Nephron progenitor cell (in vitro differentiated cells): Measurements from ENCODE around the gene UGT2A3.

Experiments used
- DNase-seq: peaks from one replicate; pipeline ENCODE4 v3.0.0; 2021
- H3K27ac Mint-ChIP-seq: 2 replicates; pipeline ENCODE4 v1.8.0; 2021; ENCODE audit warnings: mild to moderate bottlenecking, moderate library complexity, mixed read lengths
- H3K27me3 Mint-ChIP-seq: 2 replicates; pipeline ENCODE4 v1.8.0; 2021; ENCODE audit warnings: mild to moderate bottlenecking, low read depth, mixed read lengths; ENCODE audit not compliant: poor library complexity
- H3K36me3 Mint-ChIP-seq: 2 replicates; pipeline ENCODE4 v1.8.0; 2021; ENCODE audit warnings: low read depth, mixed read lengths
- H3K4me1 Mint-ChIP-seq: 2 replicates; pipeline ENCODE4 v1.8.0; 2021; ENCODE audit warnings: mixed read lengths
- H3K4me3 Mint-ChIP-seq: 2 replicates; pipeline ENCODE4 v1.8.0; 2021; ENCODE audit warnings: mild to moderate bottlenecking, moderate library complexity, mixed read lengths
- H3K9me3 Mint-ChIP-seq: 2 replicates; pipeline ENCODE4 v1.8.0; 2021; ENCODE audit warnings: mild to moderate bottlenecking, moderate library complexity, mixed read lengths
- TF ChIP-seq, protein P1 (sequence below): fragments of 200-600 bp; sonication (generic); IDR thresholded peaks from 2 replicates; pipeline ENCODE4 v1.5.0; 2021; ENCODE audit warnings: antibody characterized with exemption

Gene UGT2A3

DNA sequence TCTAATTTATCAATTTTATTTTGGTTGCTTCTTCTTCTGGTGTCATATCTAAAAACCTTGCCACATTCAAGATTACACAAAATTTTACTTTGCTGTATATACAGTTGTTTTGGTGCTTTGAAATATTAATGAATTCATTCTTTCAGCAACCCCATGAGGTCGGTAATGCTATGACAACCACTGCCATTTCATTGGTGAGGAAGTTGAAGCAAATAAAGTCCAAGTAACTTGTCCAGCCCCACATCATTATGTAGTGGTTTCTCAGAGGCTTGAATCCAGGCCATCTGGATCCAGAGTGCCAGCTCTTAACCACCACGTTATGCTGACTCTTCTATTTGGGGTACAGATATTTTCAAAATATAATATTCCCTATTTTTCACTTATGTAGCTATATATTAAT is 42.2 kb downstream of the UGT2A3 start:
- H3K27ac Mint-ChIP-seq, result no peak overlapping the region
- DNase-seq, result no peak
- H3K36me3 Mint-ChIP-seq, result no peaks in the 10 kb centered on the region
- H3K4me1 Mint-ChIP-seq, result peaks cover 22% of the 10 kb centered on the region
- H3K4me3 Mint-ChIP-seq, result no peak overlapping the region
- TF ChIP-seq, protein P1, sequence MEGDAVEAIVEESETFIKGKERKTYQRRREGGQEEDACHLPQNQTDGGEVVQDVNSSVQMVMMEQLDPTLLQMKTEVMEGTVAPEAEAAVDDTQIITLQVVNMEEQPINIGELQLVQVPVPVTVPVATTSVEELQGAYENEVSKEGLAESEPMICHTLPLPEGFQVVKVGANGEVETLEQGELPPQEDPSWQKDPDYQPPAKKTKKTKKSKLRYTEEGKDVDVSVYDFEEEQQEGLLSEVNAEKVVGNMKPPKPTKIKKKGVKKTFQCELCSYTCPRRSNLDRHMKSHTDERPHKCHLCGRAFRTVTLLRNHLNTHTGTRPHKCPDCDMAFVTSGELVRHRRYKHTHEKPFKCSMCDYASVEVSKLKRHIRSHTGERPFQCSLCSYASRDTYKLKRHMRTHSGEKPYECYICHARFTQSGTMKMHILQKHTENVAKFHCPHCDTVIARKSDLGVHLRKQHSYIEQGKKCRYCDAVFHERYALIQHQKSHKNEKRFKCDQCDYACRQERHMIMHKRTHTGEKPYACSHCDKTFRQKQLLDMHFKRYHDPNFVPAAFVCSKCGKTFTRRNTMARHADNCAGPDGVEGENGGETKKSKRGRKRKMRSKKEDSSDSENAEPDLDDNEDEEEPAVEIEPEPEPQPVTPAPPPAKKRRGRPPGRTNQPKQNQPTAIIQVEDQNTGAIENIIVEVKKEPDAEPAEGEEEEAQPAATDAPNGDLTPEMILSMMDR, result no peak
- peaks cover 7% of the 10 kb centered on the region for H3K27me3 Mint-ChIP-seq
- H3K9me3 Mint-ChIP-seq, result no peaks in the 10 kb centered on the region

DNA sequence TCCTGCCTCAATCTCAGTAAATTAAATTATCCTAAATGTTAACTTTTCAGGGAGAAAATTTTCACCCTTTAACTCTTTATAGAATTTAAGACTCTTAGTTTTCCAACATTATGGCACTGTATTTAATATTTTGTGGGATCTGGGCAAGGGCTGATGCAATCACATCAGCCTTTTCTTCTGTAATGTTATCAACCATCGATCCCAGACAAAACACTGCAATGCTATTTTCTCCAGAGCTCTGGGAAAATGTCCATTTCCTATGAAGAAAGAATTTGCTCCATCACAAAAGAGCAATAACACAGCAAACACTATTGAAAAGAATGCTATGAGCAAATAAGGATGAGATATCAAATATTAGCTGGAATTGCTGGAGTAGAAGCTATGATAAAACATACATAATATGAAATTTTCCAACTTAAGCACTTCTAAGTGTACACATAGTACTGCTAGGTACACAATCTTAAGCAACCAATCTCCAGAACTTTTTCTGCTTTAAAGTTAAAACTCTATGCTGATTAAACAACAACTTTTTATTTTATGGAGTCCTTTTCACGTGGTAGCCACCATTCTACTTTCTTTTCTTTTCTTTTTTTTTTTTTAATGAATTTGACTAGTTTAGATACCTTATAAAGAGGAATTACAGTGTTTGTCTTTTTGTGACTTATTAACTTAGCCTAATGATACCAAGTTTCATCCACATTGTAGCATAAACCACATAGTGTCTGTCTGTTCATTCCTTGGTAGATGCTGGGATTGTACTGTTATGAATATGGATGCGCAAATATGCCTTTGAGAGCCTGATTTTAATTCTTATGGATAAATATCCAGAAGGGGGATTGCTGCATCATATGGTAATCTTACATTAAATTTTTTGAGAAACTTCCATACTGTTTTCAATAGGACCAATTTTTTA is 43.6 kb downstream of the UGT2A3 start:
- H3K9me3 Mint-ChIP-seq, result no peaks in the 10 kb centered on the region
- DNase-seq, result no peak
- H3K27ac Mint-ChIP-seq, result no peak overlapping the region
- TF ChIP-seq, protein P1, result no peak
- H3K27me3 Mint-ChIP-seq, result peaks cover 7% of the 10 kb centered on the region
- no peak overlapping the region for H3K4me3 Mint-ChIP-seq
- H3K4me1 Mint-ChIP-seq, result peaks cover 22% of the 10 kb centered on the region
- H3K36me3 Mint-ChIP-seq, result no peaks in the 10 kb centered on the region

DNA sequence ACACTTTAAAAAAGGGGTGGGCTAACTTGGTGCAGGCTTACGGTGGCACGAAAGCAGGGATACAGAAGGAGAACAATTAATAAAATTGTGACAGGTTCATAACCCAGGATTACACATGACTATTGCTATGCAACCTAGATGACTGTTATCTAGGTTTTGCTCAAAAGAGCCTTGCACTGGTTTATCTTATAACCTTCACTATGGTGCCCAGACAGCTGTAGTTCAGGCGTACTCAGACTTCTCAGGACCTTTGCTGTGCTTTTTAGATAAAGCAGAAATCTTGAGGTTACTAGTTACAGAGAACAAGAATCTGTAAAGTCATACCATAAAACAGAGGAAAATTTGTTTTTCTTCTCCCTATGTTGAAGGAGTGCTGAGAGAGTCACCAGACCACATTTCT is 44.4 kb downstream of the UGT2A3 start:
- Mint-ChIP-seq H3K27ac (no peak overlapping the region), H3K27me3 (peaks cover 4% of the 10 kb centered on the region), H3K9me3 (no peaks in the 10 kb centered on the region), H3K4me1 (peaks cover 22% of the 10 kb centered on the region), H3K36me3 (no peaks in the 10 kb centered on the region), H3K4me3 (no peak overlapping the region)
- DNase-seq, result no peak
- TF ChIP-seq, protein P1, result no peak

DNA sequence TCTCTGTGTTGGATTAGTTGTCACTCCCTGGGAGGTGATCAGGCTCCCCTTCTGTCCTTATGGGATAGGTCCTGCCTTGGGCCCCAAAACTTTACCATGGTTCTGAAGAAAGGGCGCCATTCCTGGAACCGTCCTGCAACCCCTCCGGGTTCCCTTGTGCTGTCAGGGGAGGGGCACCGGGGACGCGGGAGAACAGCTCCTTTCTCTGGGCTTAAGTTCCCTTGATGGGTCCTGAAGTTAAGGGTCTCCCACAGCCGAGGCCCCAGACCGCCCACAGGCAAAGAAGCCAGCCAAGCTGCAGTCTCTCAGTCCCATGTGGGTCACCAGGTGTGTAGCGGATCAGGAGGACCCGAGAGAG is 44.8 kb downstream of the UGT2A3 start:
- no peak overlapping the region for H3K27ac Mint-ChIP-seq
- H3K36me3 Mint-ChIP-seq, result no peaks in the 10 kb centered on the region
- TF ChIP-seq, protein P1, result no peak
- no peaks in the 10 kb centered on the region for H3K9me3 Mint-ChIP-seq
- peak overlapping the region; percentile 76 for H3K4me3 Mint-ChIP-seq
- DNase-seq, result no peak
- H3K4me1 Mint-ChIP-seq, result peaks cover 22% of the 10 kb centered on the region
- H3K27me3 Mint-ChIP-seq, result peaks cover 4% of the 10 kb centered on the region

DNA sequence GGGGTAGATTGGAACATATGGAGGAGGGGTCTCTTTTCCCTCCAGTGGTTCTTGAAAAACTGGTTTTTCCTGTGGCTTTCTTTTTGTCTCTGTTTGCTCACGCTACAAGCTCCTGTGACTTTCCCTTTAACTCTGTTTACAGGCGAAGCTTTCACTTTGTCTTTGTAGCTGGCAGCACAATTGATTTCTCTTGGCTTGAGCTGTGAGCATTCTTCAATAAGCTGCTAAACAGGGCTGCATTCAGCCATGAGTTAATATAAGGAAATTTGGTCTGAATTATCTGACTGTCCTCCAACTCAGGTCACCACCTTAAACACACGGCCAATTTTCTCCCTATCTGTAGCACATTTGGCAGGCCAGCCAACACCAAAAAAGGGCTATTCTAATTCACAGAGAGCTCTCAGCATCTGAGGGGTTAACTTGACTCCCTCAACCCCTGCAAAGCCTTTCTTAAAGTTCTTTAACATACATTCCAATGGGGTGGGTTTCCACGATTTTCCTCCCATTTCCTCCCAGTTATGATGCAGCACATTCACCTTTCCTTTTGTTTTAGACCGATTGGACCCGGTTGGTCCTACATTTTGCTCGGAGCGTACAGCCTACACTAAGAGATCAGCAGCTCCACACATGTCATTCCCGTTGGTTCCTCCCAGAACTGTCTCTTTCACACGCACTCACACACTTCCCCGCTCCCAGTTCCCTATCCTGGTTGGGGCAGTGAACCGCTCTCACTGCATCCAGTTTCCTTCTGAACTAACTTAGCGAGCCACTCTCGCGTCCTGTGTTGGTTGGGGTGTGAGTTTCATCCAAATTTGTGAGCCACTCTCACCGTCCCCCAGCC is 45.4 kb downstream of the UGT2A3 start:
- peaks cover 22% of the 10 kb centered on the region for H3K4me1 Mint-ChIP-seq
- H3K27ac Mint-ChIP-seq, result no peak overlapping the region
- peaks cover 4% of the 10 kb centered on the region for H3K27me3 Mint-ChIP-seq
- no peak for DNase-seq
- TF ChIP-seq, protein P1, result no peak
- H3K9me3 Mint-ChIP-seq, result no peaks in the 10 kb centered on the region
- H3K4me3 Mint-ChIP-seq, result peak overlapping the region; percentile 76
- H3K36me3 Mint-ChIP-seq, result no peaks in the 10 kb centered on the region
